HEK293 (cell line): ENCODE data around the gene OSTC.

Experiments
- CTCF ChIA-PET: fragments of 350-600 bp; formaldehyde crosslinking; extraction: SDS; loops from one replicate; lab custom pipeline; 2021; ENCODE audit warnings: antibody characterized with exemption; lab: Yijun Ruan, JAX
- POLR2A ChIA-PET: fragments of 300-600 bp; formaldehyde crosslinking; extraction: SDS; loops from one replicate; lab custom pipeline; 2020; ENCODE audit warnings: antibody characterized with exemption, inconsistent platforms; lab: Yijun Ruan, JAX
- H3K27ac ChIP-seq: fragments of 200-500 bp; sonication (Bioruptor generic); 2 replicates; pipeline ENCODE4 v1.5.1; 2014; ENCODE audit warnings: low read depth, low read length, control low read depth, inconsistent platforms; ENCODE audit errors: extremely low read depth
- H3K36me3 ChIP-seq, 2 experiments: fragments of 200-500 bp in 1 of 2; sonication (Bioruptor generic) in 1 of 2; 1 replicate in 1 of 2; 2 replicates in 1 of 2; pipeline ENCODE4 v1.5.1; 2014 to 2017; ENCODE audit warnings: inconsistent platforms in 2 of 2, low read length in 2 of 2; ENCODE audit not compliant: control insufficient read depth in 2 of 2, insufficient read depth in 1 of 2
- H3K4me1 ChIP-seq: fragments of 200-500 bp; sonication (Bioruptor generic); 2 replicates; pipeline ENCODE4 v1.5.1; 2014; ENCODE audit warnings: mild to moderate bottlenecking, low read length, inconsistent platforms; ENCODE audit not compliant: control insufficient read depth, insufficient read depth
- H3K4me3 ChIP-seq: 2 replicates; pipeline ENCODE4 v1.5.1; 2011; ENCODE audit warnings: low read depth, mild to moderate bottlenecking, control low read depth, low read length, moderate library complexity
- H3K9me3 ChIP-seq: fragments of 200-500 bp; sonication (Bioruptor generic); 2 replicates; pipeline ENCODE4 v1.5.1; 2014; ENCODE audit warnings: low read depth, low read length, inconsistent platforms; ENCODE audit not compliant: control insufficient read depth, insufficient read depth
- BCL11A ChIP-seq: fragments of 450-650 bp; formaldehyde crosslinking; IDR thresholded peaks from 2 replicates; pipeline ENCODE4 v1.5.1; 2016; ENCODE audit warnings: low read depth, missing biosample characterization, missing genetic modification characterization
- GLIS1 ChIP-seq: fragments of 450-650 bp; formaldehyde crosslinking; IDR thresholded peaks from 2 replicates; pipeline ENCODE4 v1.5.1; 2016; ENCODE audit warnings: missing biosample characterization, missing genetic modification characterization
- GLIS2 ChIP-seq: fragments of 450-650 bp; formaldehyde crosslinking; IDR thresholded peaks from 2 replicates; pipeline ENCODE4 v1.5.1; 2016; ENCODE audit warnings: missing biosample characterization, missing genetic modification characterization
- IKZF3 ChIP-seq: fragments of 450-650 bp; IDR thresholded peaks from 2 replicates; pipeline ENCODE4 v1.5.0; 2018; ENCODE audit warnings: missing biosample characterization, mild to moderate bottlenecking, missing genetic modification characterization, moderate library complexity
- KLF10 ChIP-seq: fragments of 450-650 bp; IDR thresholded peaks from 2 replicates; pipeline ENCODE4 v1.5.1; 2018; ENCODE audit warnings: missing biosample characterization, mild to moderate bottlenecking, missing genetic modification characterization
- KLF8 ChIP-seq: fragments of 450-650 bp; formaldehyde crosslinking; IDR thresholded peaks from 2 replicates; pipeline ENCODE4 v1.5.1; 2016; ENCODE audit warnings: missing biosample characterization, missing genetic modification characterization
- PATZ1 ChIP-seq: fragments of 450-650 bp; formaldehyde crosslinking; IDR thresholded peaks from 2 replicates; pipeline ENCODE4 v1.5.1; 2016; ENCODE audit warnings: missing biosample characterization, missing genetic modification characterization
- SALL2 ChIP-seq: fragments of 450-650 bp; formaldehyde crosslinking; IDR thresholded peaks from 2 replicates; pipeline ENCODE4 v1.5.0; 2017; ENCODE audit warnings: missing biosample characterization, mild to moderate bottlenecking, missing genetic modification characterization, borderline replicate concordance
- SP2 ChIP-seq: fragments of 450-650 bp; formaldehyde crosslinking; IDR thresholded peaks from 2 replicates; pipeline ENCODE4 v1.5.1; 2016; ENCODE audit warnings: missing biosample characterization, missing genetic modification characterization
- SP3 ChIP-seq: fragments of 450-650 bp; formaldehyde crosslinking; IDR thresholded peaks from 2 replicates; pipeline ENCODE4 v1.5.1; 2016; ENCODE audit warnings: missing biosample characterization, missing genetic modification characterization
- TCF7L2 ChIP-seq: IDR thresholded peaks from 2 replicates; pipeline ENCODE4 v1.6.1; 2011; ENCODE audit warnings: low read depth, mild to moderate bottlenecking, inconsistent platforms, low read length, moderate library complexity, borderline replicate concordance
- YY1 ChIP-seq: fragments of 450-650 bp; formaldehyde crosslinking; IDR thresholded peaks from 2 replicates; pipeline ENCODE4 v1.5.1; 2018; ENCODE audit warnings: missing biosample characterization, missing genetic modification characterization
- ZBTB6 ChIP-seq: fragments of 450-650 bp; formaldehyde crosslinking; IDR thresholded peaks from 2 replicates; pipeline ENCODE4 v1.5.1; 2017; ENCODE audit warnings: missing biosample characterization, missing genetic modification characterization
- ZNF157 ChIP-seq: fragments of 450-650 bp; formaldehyde crosslinking; IDR thresholded peaks from 2 replicates; pipeline ENCODE4 v1.5.1; 2016; ENCODE audit warnings: missing biosample characterization, missing genetic modification characterization
- ZNF335 ChIP-seq: fragments of 450-650 bp; formaldehyde crosslinking; conservative IDR thresholded peaks from 2 replicates; pipeline ENCODE4 v1.5.1; 2016; ENCODE audit warnings: missing biosample characterization, missing genetic modification characterization
- ZNF394 ChIP-seq: fragments of 450-650 bp; formaldehyde crosslinking; IDR thresholded peaks from 2 replicates; pipeline ENCODE4 v1.5.1; 2016; ENCODE audit warnings: missing biosample characterization, missing genetic modification characterization, mild to moderate bottlenecking, moderate library complexity, borderline replicate concordance
- ZNF596 ChIP-seq: fragments of 450-650 bp; IDR thresholded peaks from 2 replicates; pipeline ENCODE4 v1.5.0; 2018; ENCODE audit warnings: missing biosample characterization, mild to moderate bottlenecking, missing genetic modification characterization, moderate library complexity
- ZNF600 ChIP-seq: fragments of 450-650 bp; formaldehyde crosslinking; IDR thresholded peaks from 2 replicates; pipeline ENCODE4 v1.5.1; 2016; ENCODE audit warnings: missing biosample characterization, missing genetic modification characterization
- ZNF623 ChIP-seq: fragments of 450-650 bp; formaldehyde crosslinking; IDR thresholded peaks from 2 replicates; pipeline ENCODE4 v1.5.1; 2016; ENCODE audit warnings: missing biosample characterization, missing genetic modification characterization
- ZNF629 ChIP-seq: fragments of 450-650 bp; formaldehyde crosslinking; IDR thresholded peaks from 2 replicates; pipeline ENCODE4 v1.5.1; 2017; ENCODE audit warnings: missing biosample characterization, missing genetic modification characterization
- ZNF76 ChIP-seq: fragments of 450-650 bp; formaldehyde crosslinking; IDR thresholded peaks from 2 replicates; pipeline ENCODE4; 2016; ENCODE audit warnings: low read depth, missing biosample characterization, missing genetic modification characterization, borderline replicate concordance
- ZNF791 ChIP-seq: fragments of 450-650 bp; formaldehyde crosslinking; IDR thresholded peaks from 2 replicates; pipeline ENCODE4 v1.5.1; 2016; ENCODE audit warnings: missing biosample characterization, missing genetic modification characterization
- ZXDB ChIP-seq: fragments of 450-650 bp; formaldehyde crosslinking; IDR thresholded peaks from 2 replicates; pipeline ENCODE4 v1.5.1; 2016; ENCODE audit warnings: missing biosample characterization, missing genetic modification characterization
- TF ChIP-seq, protein P1 (sequence below): fragments of 450-650 bp; formaldehyde crosslinking; optimal IDR thresholded peaks from 2 replicates; pipeline ENCODE3; 2016; ENCODE audit warnings: missing biosample characterization, mild to moderate bottlenecking, missing genetic modification characterization
- TF ChIP-seq, protein P2 (sequence below): fragments of 450-650 bp; formaldehyde crosslinking; conservative IDR thresholded peaks from 2 replicates; pipeline ENCODE4 v1.5.1; 2016; ENCODE audit warnings: low read depth, missing biosample characterization, missing genetic modification characterization

Gene OSTC

GRCh38 chr4:108650212-108651013 lies at the start of gene OSTC:
Gene OSTC, plus strand, starts transcription at chr4:108650599. Its CDS starts 57 bp downstream, at chr4:108650656.
- H3K4me1 ChIP-seq = no peaks in the 10 kb centered on the region
- ChIA-PET POLR2A (interaction anchor here (0.7 to 1.5 kb wide), 5 partner anchors 15 to 99 kb away, joined by 3 to 6 read pairs (median 4); partner anchors contain the start of gene RPL34), CTCF (interaction anchor here (0.6 to 1.1 kb wide), 6 partner anchors 12 to 631 kb away, joined by 3 to 5 read pairs (median 4); no protein-coding TSS in a partner anchor)
- H3K9me3 ChIP-seq = no peaks in the 10 kb centered on the region
- peaks cover 0 to under 1% of the 10 kb centered on the region in 2 experiments; a peak in 1 of 3 replicates for H3K36me3 ChIP-seq
- peak within 1 kb of the TSS; percentile 59 for H3K27ac ChIP-seq
- H3K4me3 ChIP-seq = peak within 1 kb of the TSS; percentile 89
- TF ChIP-seq ZNF791 (tag by site-specific recombination) = no peak
- TF ChIP-seq ZBTB6 (tag by site-specific recombination) = 0 out of 2 replicates have a peak, but pooled peaks have one; percentile 35
- 0 out of 2 replicates have a peak, but pooled peaks have one; percentile 7 for TF ChIP-seq ZNF629 (tag by site-specific recombination)
- TF ChIP-seq TCF7L2 = 0 out of 2 replicates have a peak, but pooled peaks have one; percentile 9
- TF ChIP-seq KLF8 = 0 out of 2 replicates have a peak, but pooled peaks have one; percentile 7
- 0 out of 2 replicates have a peak, but pooled peaks have one; percentile 37 for TF ChIP-seq ZNF76 (tag by site-specific recombination)
- TF ChIP-seq, protein P1, sequence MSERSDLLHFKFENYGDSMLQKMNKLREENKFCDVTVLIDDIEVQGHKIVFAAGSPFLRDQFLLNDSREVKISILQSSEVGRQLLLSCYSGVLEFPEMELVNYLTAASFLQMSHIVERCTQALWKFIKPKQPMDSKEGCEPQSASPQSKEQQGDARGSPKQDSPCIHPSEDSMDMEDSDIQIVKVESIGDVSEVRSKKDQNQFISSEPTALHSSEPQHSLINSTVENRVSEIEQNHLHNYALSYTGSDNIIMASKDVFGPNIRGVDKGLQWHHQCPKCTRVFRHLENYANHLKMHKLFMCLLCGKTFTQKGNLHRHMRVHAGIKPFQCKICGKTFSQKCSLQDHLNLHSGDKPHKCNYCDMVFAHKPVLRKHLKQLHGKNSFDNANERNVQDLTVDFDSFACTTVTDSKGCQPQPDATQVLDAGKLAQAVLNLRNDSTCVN = peak; percentile 82
- TF ChIP-seq ZNF394 (tag by site-specific recombination) = peak; percentile 61; the same call in 1 of the 2 replicates
- peak; percentile 83 for TF ChIP-seq IKZF3
- no peak for TF ChIP-seq ZNF596
- 0 out of 2 replicates have a peak, but pooled peaks have one; percentile 41 for TF ChIP-seq KLF10 (tag by site-specific recombination)
- 0 out of 2 replicates have a peak, but pooled peaks have one; percentile 46 for TF ChIP-seq YY1 (tag by site-specific recombination)
- peak; percentile 77 for TF ChIP-seq ZNF335 (tag by site-specific recombination)
- peak; percentile 36; the same call in 1 of the 2 replicates for TF ChIP-seq ZNF600 (tag by site-specific recombination)
- TF ChIP-seq PATZ1 (tag by site-specific recombination) = peak; percentile 30; the same call in 1 of the 2 replicates
- peak; percentile 62 for TF ChIP-seq GLIS2 (tag by site-specific recombination)
- peak; percentile 76 for TF ChIP-seq SP3
- TF ChIP-seq, protein P2, sequence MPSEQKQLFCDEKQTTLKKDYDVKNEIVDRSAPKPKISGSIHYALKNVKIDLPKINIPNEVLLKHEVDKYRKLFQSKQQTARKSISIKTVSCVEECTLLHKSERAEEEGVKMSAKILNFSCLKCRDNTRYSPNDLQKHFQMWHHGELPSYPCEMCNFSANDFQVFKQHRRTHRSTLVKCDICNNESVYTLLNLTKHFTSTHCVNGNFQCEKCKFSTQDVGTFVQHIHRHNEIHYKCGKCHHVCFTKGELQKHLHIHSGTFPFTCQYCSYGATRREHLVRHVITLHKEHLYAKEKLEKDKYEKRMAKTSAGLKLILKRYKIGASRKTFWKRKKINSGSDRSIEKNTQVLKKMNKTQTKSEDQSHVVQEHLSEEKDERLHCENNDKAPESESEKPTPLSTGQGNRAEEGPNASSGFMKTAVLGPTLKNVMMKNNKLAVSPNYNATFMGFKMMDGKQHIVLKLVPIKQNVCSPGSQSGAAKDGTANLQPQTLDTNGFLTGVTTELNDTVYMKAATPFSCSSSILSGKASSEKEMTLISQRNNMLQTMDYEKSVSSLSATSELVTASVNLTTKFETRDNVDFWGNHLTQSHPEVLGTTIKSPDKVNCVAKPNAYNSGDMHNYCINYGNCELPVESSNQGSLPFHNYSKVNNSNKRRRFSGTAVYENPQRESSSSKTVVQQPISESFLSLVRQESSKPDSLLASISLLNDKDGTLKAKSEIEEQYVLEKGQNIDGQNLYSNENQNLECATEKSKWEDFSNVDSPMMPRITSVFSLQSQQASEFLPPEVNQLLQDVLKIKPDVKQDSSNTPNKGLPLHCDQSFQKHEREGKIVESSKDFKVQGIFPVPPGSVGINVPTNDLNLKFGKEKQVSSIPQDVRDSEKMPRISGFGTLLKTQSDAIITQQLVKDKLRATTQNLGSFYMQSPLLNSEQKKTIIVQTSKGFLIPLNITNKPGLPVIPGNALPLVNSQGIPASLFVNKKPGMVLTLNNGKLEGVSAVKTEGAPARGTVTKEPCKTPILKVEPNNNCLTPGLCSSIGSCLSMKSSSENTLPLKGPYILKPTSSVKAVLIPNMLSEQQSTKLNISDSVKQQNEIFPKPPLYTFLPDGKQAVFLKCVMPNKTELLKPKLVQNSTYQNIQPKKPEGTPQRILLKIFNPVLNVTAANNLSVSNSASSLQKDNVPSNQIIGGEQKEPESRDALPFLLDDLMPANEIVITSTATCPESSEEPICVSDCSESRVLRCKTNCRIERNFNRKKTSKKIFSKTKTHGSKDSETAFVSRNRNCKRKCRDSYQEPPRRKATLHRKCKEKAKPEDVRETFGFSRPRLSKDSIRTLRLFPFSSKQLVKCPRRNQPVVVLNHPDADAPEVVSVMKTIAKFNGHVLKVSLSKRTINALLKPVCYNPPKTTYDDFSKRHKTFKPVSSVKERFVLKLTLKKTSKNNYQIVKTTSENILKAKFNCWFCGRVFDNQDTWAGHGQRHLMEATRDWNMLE (tag by site-specific recombination) = peak; percentile 48; the same call in 1 of the 2 replicates
- peak; percentile 15; the same call in 1 of the 2 replicates for TF ChIP-seq ZNF623 (tag by site-specific recombination)
- TF ChIP-seq ZNF157 (tag by site-specific recombination) = no peak
- TF ChIP-seq SALL2 (tag by site-specific recombination) = no peak
- peak; percentile 51 for TF ChIP-seq ZXDB (tag by site-specific recombination)
- TF ChIP-seq BCL11A (tag by site-specific recombination) = no peak
- peak; percentile 22; the same call in 1 of the 2 replicates for TF ChIP-seq GLIS1 (tag by site-specific recombination)
- TF ChIP-seq SP2 (tag by site-specific recombination) = peak; percentile 67
